HepG2 (cell line): ENCODE measurements around the gene SPRR4.

Source experiments
- RCOR2 ChIP-seq: IDR thresholded peaks from 2 replicates; pipeline ENCODE4 v1.6.1; 2016; ENCODE audit warnings: missing biosample characterization, missing genetic modification reagents
- YEATS2 ChIP-seq: sonication (generic); formaldehyde crosslinking; IDR thresholded peaks from 2 replicates; pipeline ENCODE4 v1.4.0; 2020; ENCODE audit warnings: missing genetic modification reagents, borderline replicate concordance
- ZNF629 ChIP-seq: sonication (generic); formaldehyde crosslinking; conservative IDR thresholded peaks from 2 replicates; pipeline ENCODE4 v1.5.0; 2020; ENCODE audit warnings: missing genetic modification reagents
- TF ChIP-seq, protein P1 (sequence below): sonication (generic); formaldehyde crosslinking; IDR thresholded peaks from 2 replicates; pipeline ENCODE4 v1.5.0; 2020; ENCODE audit warnings: mild to moderate bottlenecking, missing genetic modification reagents, moderate library complexity
- TF ChIP-seq, protein P2 (sequence below): sonication (generic); formaldehyde crosslinking; IDR thresholded peaks from 2 replicates; pipeline ENCODE4 v1.4.0; 2020; ENCODE audit warnings: missing genetic modification reagents
- TF ChIP-seq, protein P3 (sequence below): sonication (generic); formaldehyde crosslinking; IDR thresholded peaks from 2 replicates; pipeline ENCODE4 v1.4.0; 2020; ENCODE audit warnings: missing genetic modification reagents

GRCh38 chr1:152996633-152997400, 26.4 kb downstream of the SPRR4 start:
- no peak for TF ChIP-seq RCOR2 (CRISPR knock-in tag)
- TF ChIP-seq ZNF629 (CRISPR knock-in tag), result no peak
- TF ChIP-seq YEATS2 (CRISPR knock-in tag), result no peak
- TF ChIP-seq, protein P1, sequence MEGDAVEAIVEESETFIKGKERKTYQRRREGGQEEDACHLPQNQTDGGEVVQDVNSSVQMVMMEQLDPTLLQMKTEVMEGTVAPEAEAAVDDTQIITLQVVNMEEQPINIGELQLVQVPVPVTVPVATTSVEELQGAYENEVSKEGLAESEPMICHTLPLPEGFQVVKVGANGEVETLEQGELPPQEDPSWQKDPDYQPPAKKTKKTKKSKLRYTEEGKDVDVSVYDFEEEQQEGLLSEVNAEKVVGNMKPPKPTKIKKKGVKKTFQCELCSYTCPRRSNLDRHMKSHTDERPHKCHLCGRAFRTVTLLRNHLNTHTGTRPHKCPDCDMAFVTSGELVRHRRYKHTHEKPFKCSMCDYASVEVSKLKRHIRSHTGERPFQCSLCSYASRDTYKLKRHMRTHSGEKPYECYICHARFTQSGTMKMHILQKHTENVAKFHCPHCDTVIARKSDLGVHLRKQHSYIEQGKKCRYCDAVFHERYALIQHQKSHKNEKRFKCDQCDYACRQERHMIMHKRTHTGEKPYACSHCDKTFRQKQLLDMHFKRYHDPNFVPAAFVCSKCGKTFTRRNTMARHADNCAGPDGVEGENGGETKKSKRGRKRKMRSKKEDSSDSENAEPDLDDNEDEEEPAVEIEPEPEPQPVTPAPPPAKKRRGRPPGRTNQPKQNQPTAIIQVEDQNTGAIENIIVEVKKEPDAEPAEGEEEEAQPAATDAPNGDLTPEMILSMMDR (CRISPR knock-in tag), result no peak
- TF ChIP-seq, protein P2, sequence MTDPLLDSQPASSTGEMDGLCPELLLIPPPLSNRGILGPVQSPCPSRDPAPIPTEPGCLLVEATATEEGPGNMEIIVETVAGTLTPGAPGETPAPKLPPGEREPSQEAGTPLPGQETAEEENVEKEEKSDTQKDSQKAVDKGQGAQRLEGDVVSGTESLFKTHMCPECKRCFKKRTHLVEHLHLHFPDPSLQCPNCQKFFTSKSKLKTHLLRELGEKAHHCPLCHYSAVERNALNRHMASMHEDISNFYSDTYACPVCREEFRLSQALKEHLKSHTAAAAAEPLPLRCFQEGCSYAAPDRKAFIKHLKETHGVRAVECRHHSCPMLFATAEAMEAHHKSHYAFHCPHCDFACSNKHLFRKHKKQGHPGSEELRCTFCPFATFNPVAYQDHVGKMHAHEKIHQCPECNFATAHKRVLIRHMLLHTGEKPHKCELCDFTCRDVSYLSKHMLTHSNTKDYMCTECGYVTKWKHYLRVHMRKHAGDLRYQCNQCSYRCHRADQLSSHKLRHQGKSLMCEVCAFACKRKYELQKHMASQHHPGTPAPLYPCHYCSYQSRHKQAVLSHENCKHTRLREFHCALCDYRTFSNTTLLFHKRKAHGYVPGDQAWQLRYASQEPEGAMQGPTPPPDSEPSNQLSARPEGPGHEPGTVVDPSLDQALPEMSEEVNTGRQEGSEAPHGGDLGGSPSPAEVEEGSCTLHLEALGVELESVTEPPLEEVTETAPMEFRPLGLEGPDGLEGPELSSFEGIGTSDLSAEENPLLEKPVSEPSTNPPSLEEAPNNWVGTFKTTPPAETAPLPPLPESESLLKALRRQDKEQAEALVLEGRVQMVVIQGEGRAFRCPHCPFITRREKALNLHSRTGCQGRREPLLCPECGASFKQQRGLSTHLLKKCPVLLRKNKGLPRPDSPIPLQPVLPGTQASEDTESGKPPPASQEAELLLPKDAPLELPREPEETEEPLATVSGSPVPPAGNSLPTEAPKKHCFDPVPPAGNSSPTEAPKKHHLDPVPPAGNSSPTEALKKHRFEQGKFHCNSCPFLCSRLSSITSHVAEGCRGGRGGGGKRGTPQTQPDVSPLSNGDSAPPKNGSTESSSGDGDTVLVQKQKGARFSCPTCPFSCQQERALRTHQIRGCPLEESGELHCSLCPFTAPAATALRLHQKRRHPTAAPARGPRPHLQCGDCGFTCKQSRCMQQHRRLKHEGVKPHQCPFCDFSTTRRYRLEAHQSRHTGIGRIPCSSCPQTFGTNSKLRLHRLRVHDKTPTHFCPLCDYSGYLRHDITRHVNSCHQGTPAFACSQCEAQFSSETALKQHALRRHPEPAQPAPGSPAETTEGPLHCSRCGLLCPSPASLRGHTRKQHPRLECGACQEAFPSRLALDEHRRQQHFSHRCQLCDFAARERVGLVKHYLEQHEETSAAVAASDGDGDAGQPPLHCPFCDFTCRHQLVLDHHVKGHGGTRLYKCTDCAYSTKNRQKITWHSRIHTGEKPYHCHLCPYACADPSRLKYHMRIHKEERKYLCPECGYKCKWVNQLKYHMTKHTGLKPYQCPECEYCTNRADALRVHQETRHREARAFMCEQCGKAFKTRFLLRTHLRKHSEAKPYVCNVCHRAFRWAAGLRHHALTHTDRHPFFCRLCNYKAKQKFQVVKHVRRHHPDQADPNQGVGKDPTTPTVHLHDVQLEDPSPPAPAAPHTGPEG (CRISPR knock-in tag), result no peak
- TF ChIP-seq, protein P3, sequence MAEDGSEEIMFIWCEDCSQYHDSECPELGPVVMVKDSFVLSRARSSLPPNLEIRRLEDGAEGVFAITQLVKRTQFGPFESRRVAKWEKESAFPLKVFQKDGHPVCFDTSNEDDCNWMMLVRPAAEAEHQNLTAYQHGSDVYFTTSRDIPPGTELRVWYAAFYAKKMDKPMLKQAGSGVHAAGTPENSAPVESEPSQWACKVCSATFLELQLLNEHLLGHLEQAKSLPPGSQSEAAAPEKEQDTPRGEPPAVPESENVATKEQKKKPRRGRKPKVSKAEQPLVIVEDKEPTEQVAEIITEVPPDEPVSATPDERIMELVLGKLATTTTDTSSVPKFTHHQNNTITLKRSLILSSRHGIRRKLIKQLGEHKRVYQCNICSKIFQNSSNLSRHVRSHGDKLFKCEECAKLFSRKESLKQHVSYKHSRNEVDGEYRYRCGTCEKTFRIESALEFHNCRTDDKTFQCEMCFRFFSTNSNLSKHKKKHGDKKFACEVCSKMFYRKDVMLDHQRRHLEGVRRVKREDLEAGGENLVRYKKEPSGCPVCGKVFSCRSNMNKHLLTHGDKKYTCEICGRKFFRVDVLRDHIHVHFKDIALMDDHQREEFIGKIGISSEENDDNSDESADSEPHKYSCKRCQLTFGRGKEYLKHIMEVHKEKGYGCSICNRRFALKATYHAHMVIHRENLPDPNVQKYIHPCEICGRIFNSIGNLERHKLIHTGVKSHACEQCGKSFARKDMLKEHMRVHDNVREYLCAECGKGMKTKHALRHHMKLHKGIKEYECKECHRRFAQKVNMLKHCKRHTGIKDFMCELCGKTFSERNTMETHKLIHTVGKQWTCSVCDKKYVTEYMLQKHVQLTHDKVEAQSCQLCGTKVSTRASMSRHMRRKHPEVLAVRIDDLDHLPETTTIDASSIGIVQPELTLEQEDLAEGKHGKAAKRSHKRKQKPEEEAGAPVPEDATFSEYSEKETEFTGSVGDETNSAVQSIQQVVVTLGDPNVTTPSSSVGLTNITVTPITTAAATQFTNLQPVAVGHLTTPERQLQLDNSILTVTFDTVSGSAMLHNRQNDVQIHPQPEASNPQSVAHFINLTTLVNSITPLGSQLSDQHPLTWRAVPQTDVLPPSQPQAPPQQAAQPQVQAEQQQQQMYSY (CRISPR knock-in tag), result no peak
